ENCODE data around the gene ZBTB7C.

- TF ChIP-seq, protein P1, sequence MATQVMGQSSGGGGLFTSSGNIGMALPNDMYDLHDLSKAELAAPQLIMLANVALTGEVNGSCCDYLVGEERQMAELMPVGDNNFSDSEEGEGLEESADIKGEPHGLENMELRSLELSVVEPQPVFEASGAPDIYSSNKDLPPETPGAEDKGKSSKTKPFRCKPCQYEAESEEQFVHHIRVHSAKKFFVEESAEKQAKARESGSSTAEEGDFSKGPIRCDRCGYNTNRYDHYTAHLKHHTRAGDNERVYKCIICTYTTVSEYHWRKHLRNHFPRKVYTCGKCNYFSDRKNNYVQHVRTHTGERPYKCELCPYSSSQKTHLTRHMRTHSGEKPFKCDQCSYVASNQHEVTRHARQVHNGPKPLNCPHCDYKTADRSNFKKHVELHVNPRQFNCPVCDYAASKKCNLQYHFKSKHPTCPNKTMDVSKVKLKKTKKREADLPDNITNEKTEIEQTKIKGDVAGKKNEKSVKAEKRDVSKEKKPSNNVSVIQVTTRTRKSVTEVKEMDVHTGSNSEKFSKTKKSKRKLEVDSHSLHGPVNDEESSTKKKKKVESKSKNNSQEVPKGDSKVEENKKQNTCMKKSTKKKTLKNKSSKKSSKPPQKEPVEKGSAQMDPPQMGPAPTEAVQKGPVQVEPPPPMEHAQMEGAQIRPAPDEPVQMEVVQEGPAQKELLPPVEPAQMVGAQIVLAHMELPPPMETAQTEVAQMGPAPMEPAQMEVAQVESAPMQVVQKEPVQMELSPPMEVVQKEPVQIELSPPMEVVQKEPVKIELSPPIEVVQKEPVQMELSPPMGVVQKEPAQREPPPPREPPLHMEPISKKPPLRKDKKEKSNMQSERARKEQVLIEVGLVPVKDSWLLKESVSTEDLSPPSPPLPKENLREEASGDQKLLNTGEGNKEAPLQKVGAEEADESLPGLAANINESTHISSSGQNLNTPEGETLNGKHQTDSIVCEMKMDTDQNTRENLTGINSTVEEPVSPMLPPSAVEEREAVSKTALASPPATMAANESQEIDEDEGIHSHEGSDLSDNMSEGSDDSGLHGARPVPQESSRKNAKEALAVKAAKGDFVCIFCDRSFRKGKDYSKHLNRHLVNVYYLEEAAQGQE (IDR thresholded peaks at IDR 0.05; ENCODE audit: insufficient read depth in 1 of 2, low read depth in 2 of 2, low read length in 2 of 2): no peak
- TF ChIP-seq POLR2AphosphoS5 (IDR thresholded peaks at IDR 0.05; ENCODE audit: low read depth, low read length) (no peak), SIN3A (IDR thresholded peaks at IDR 0.05; ENCODE audit: borderline replicate concordance, insufficient read depth, low read length) (no peak), TAF1 (IDR thresholded peaks at IDR 0.05; ENCODE audit: borderline replicate concordance, insufficient read depth, low read length) (no peak), FOXP2 (optimal IDR thresholded peaks at IDR 0.05; ENCODE audit: borderline replicate concordance, extremely low read depth, extremely low read length, insufficient read depth) (no peak)
These were observed 237.5 kb downstream of the ZBTB7C start for GRCh38 chr18:48171490-48172188.
